Activated CD4-positive, alpha-beta T cell treated with anti-CD3 and anti-CD28 coated beads for 48 hours (primary cell): ENCODE results near the gene TRIM46.
"Not testable (repeated sequence)": the region's sequence is repeated elsewhere in the genome, so short reads cannot be mapped to it uniquely, and the experiment has no call there.

Source experiments
- DNase-seq: peaks from one replicate; pipeline ENCODE4 v3.0.0-alpha.2; 2020

The TRIM46 gene

GRCh38 chr1:155232001-155232978, 58.6 kb downstream of the TRIM46 start:
- DNase-seq = not testable (repeated sequence)

DNA sequence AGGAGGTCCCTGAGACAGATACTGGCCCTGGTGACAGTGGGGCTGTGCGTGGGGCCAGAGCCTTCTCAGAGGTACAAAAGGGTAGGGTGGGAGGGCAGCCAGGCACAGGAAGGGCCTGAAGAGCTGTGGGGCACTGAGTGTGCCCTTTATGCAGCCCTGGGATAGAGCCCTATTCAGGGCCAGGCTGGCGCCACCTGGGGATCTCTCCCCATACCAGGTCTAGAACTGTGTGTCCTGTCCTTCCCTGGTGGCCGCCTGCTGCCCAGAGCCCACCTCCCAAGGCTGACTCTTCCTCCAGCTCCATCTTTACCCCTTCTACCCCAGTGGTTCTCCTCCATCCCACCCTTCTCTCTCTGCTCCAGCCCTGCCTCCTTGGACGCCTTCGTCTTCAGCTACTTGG, 59.9 kb downstream of the TRIM46 start:
- not testable (repeated sequence) for DNase-seq
